Nephron (organoid): ENCODE measurements around the gene HPF1.
A peak's percentile ranks its signal among the peaks of the same experiment; 100 is the strongest.

ENCODE experiments used
- H3K27ac Mint-ChIP-seq, 3 experiments: 2 replicates each; pipeline ENCODE4 v1.8.0; 2020; ENCODE audit warnings: mixed read lengths in 3 of 3, mild to moderate bottlenecking in 2 of 3, moderate library complexity in 1 of 3
- H3K27me3 Mint-ChIP-seq: 2 replicates; pipeline ENCODE4 v1.8.0; 2021; ENCODE audit warnings: low read depth, mild to moderate bottlenecking, moderate library complexity, mixed read lengths
- H3K36me3 Mint-ChIP-seq: 2 replicates; pipeline ENCODE4 v1.8.0; 2020; ENCODE audit warnings: low read depth, mixed read lengths
- H3K4me1 Mint-ChIP-seq: 2 replicates; pipeline ENCODE4 v1.8.0; 2020; ENCODE audit warnings: mixed read lengths
- H3K4me3 Mint-ChIP-seq, 3 experiments: 2 replicates each; pipeline ENCODE4 v1.8.0; 2020; ENCODE audit warnings: mild to moderate bottlenecking in 3 of 3, mixed read lengths in 3 of 3, moderate library complexity in 2 of 3
- H3K9me3 Mint-ChIP-seq: 2 replicates; pipeline ENCODE4 v1.8.0; 2020; ENCODE audit warnings: mixed read lengths
- TF ChIP-seq, protein P1 (sequence below), 3 experiments: fragments of 200-600 bp; sonication (generic); IDR thresholded peaks; one replicate each; pipeline ENCODE4 v1.5.0; 2021; ENCODE audit warnings: antibody characterized with exemption in 3 of 3; ENCODE audit not compliant: unreplicated experiment in 3 of 3

Gene HPF1

GRCh38 chr4:169770416-169770815 is 12.7 kb upstream of the HPF1 start:
- peaks cover 16% of the 10 kb centered on the region for H3K4me1 Mint-ChIP-seq
- peak overlapping the region; percentile 31 to 43 (median 35) for H3K27ac Mint-ChIP-seq
- TF ChIP-seq, protein P1, sequence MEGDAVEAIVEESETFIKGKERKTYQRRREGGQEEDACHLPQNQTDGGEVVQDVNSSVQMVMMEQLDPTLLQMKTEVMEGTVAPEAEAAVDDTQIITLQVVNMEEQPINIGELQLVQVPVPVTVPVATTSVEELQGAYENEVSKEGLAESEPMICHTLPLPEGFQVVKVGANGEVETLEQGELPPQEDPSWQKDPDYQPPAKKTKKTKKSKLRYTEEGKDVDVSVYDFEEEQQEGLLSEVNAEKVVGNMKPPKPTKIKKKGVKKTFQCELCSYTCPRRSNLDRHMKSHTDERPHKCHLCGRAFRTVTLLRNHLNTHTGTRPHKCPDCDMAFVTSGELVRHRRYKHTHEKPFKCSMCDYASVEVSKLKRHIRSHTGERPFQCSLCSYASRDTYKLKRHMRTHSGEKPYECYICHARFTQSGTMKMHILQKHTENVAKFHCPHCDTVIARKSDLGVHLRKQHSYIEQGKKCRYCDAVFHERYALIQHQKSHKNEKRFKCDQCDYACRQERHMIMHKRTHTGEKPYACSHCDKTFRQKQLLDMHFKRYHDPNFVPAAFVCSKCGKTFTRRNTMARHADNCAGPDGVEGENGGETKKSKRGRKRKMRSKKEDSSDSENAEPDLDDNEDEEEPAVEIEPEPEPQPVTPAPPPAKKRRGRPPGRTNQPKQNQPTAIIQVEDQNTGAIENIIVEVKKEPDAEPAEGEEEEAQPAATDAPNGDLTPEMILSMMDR (IDR thresholded peaks at IDR 0.05; ENCODE audit: unreplicated experiment in 3 of 3), result no peak
- H3K9me3 Mint-ChIP-seq, result no peaks in the 10 kb centered on the region
- H3K36me3 Mint-ChIP-seq, result no peaks in the 10 kb centered on the region
- H3K27me3 Mint-ChIP-seq, result peaks cover 3% of the 10 kb centered on the region
- H3K4me3 Mint-ChIP-seq, result no peak overlapping the region

GRCh38 chr4:169768385-169768784 is 10.6 kb upstream of the HPF1 start:
- no peak overlapping the region for H3K4me3 Mint-ChIP-seq
- H3K27ac Mint-ChIP-seq, result no peak overlapping the region
- no peaks in the 10 kb centered on the region for H3K36me3 Mint-ChIP-seq
- H3K9me3 Mint-ChIP-seq, result no peaks in the 10 kb centered on the region
- H3K4me1 Mint-ChIP-seq, result peaks cover 16% of the 10 kb centered on the region
- TF ChIP-seq, protein P1 (IDR thresholded peaks at IDR 0.05; ENCODE audit: unreplicated experiment in 3 of 3), result no peak
- no peaks in the 10 kb centered on the region for H3K27me3 Mint-ChIP-seq

DNA sequence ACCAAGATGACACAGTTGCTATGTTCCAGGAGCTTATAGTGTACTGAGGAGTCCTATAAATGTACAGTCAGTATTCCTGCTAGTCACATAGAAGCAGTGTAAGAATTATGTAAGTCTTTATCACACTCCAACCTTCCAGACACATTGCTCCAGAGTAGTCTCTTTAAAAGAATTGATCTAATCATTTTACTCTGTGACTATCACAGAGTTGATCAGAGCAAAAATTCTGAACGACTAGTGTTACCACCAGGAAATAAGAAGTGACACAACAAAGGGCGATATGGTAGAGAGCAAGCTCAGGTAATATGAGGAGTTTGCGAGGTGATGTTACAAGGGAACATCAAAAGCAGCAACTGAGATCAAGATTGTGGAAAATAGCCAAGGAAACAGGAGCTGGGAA is 9.0 kb upstream of the HPF1 start:
- H3K27ac Mint-ChIP-seq, result no peak overlapping the region
- no peak overlapping the region for H3K4me3 Mint-ChIP-seq
- no peaks in the 10 kb centered on the region for H3K36me3 Mint-ChIP-seq
- peaks cover 16% of the 10 kb centered on the region for H3K4me1 Mint-ChIP-seq
- TF ChIP-seq, protein P1 (IDR thresholded peaks at IDR 0.05; ENCODE audit: unreplicated experiment in 3 of 3), result no peak
- H3K9me3 Mint-ChIP-seq, result no peaks in the 10 kb centered on the region
- H3K27me3 Mint-ChIP-seq, result no peaks in the 10 kb centered on the region

- no peaks in the 10 kb centered on the region for H3K9me3 Mint-ChIP-seq
- no peak overlapping the region for H3K27ac Mint-ChIP-seq
- no peaks in the 10 kb centered on the region for H3K27me3 Mint-ChIP-seq
- H3K4me3 Mint-ChIP-seq, result no peak overlapping the region
- no peaks in the 10 kb centered on the region for H3K36me3 Mint-ChIP-seq
- peaks cover 14% of the 10 kb centered on the region for H3K4me1 Mint-ChIP-seq
- TF ChIP-seq, protein P1 (IDR thresholded peaks at IDR 0.05; ENCODE audit: unreplicated experiment in 3 of 3), result no peak
Observed at GRCh38 chr4:169765835-169766234, 8.1 kb upstream of the HPF1 start.

GRCh38 chr4:169761846-169762245 is 4.1 kb upstream of the HPF1 start:
- H3K4me3 Mint-ChIP-seq, result no peak overlapping the region
- no peaks in the 10 kb centered on the region for H3K36me3 Mint-ChIP-seq
- peaks cover 5% of the 10 kb centered on the region for H3K4me1 Mint-ChIP-seq
- no peak overlapping the region for H3K27ac Mint-ChIP-seq
- no peaks in the 10 kb centered on the region for H3K27me3 Mint-ChIP-seq
- H3K9me3 Mint-ChIP-seq, result no peaks in the 10 kb centered on the region
- TF ChIP-seq, protein P1 (IDR thresholded peaks at IDR 0.05; ENCODE audit: unreplicated experiment in 3 of 3), result no peak

DNA sequence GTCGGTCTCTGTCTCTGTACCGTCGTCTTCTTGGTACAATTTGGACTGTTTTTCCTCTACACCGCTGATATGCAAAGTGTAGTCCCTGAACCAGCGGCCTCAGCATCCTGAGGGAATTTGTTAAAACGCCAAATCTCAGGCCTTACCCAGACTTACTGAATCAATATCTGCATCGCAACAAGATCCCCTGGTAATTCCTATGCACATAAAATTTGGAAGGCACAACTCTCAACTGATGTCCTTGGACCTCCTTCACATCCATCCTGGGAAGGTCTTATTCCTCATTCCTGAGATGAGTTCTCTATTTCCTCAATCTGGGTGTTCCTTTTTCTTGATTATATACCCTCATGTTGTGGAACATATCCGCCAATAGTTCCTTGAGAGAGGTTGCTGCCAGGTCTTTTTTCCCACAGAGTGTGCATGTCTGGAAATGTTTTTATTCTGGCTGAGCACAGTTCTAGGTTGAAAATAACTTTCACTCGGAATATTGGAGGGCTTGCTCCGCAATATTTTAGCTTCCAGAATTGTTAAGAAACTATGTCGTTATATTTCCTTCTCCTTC is 738 bp upstream of the HPF1 start:
- Mint-ChIP-seq H3K36me3 (peaks cover 4% of the 10 kb centered on the region), H3K9me3 (no peaks in the 10 kb centered on the region), H3K27me3 (no peaks in the 10 kb centered on the region), H3K27ac (peak overlapping the region; percentile 35 to 62 (median 40)), H3K4me1 (peaks cover 17% of the 10 kb centered on the region), H3K4me3 (peak overlapping the region; percentile 87 to 90 (median 88))
- TF ChIP-seq, protein P1 (IDR thresholded peaks at IDR 0.05; ENCODE audit: unreplicated experiment in 3 of 3), result no peak
